ENCODE data around the gene CTSL.

The CTSL gene

DNA sequence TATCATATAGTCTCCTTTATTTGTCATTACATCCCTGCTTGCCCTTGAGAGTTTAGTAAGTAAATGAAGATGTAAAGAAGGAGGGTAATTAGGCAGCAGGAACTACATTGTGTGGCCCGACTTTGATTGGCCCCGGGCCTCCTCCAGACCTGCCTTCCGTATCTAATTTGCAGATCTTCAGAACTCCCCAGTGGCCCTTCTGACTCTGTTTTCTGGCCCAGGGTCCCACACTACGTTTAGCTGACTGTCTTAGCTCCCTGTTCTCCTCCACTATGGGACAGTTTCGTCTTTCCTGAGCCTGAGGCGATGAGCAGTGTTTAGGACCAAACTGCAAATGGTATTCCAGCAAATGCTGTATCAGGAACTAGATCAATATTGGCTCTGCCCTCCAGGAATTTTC, 21.6 kb upstream of the CTSL start:
- TF ChIP-seq CTCF (IDR thresholded peaks at IDR 0.05; ENCODE audit: low read depth, low read length): no peak
- H3K4me1 ChIP-seq: peaks cover 5% of the 10 kb centered on the region
- no peaks in the 10 kb centered on the region for H3K9me3 ChIP-seq
- no peaks in the 10 kb centered on the region for H3K27me3 ChIP-seq
- peaks cover 13% of the 10 kb centered on the region for H3K36me3 ChIP-seq
- no peak overlapping the region for H3K4me3 ChIP-seq (ENCODE audit: low read depth, low read length)
- DNase-seq: no peak

- TF ChIP-seq CTCF (IDR thresholded peaks at IDR 0.05; ENCODE audit: low read depth, low read length): no peak
- Histone ChIP-seq H3K4me1 (peaks cover 5% of the 10 kb centered on the region), H3K9me3 (no peaks in the 10 kb centered on the region), H3K4me3 (ENCODE audit: low read depth, low read length) (no peak overlapping the region), H3K27me3 (no peaks in the 10 kb centered on the region), H3K36me3 (peaks cover 13% of the 10 kb centered on the region)
- DNase-seq: no peak
These were observed 19.7 kb upstream of the CTSL start for GRCh38 chr9:87706066-87706739.

DNA sequence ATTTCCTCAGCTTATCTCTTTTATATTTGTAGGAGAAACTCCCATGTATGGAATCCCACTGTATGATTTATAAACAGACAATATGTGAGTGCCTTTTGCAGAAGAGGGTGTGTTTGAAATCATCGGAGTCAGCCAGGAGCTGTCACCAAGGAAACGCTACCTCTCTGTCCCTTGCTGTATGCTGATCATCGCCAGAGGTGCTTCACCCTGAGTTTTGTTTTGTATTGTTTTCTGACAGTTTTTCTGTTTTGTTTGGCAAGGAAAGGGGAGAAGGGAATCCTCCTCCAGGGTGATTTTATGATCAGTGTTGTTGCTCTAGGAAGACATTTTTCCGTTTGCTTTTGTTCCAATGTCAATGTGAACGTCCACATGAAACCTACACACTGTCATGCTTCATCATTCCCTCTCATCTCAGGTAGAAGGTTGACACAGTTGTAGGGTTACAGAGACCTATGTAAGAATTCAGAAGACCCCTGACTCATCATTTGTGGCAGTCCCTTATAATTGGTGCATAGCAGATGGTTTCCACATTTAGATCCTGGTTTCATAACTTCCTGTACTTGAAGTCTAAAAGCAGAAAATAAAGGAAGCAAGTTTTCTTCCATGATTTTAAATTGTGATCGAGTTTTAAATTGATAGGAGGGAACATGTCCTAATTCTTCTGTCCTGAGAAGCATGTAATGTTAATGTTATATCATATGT, 18.0 kb upstream of the CTSL start:
- no peak for DNase-seq
- TF ChIP-seq CTCF (IDR thresholded peaks at IDR 0.05; ENCODE audit: low read depth, low read length): no peak
- H3K4me1 ChIP-seq: peaks cover 5% of the 10 kb centered on the region
- H3K4me3 ChIP-seq (ENCODE audit: low read depth, low read length): no peak overlapping the region
- H3K36me3 ChIP-seq: peaks cover 13% of the 10 kb centered on the region
- no peaks in the 10 kb centered on the region for H3K27me3 ChIP-seq
- no peaks in the 10 kb centered on the region for H3K9me3 ChIP-seq

- Histone ChIP-seq H3K27me3 (no peaks in the 10 kb centered on the region), H3K36me3 (peaks cover 13% of the 10 kb centered on the region), H3K9me3 (no peaks in the 10 kb centered on the region), H3K4me1 (peaks cover 5% of the 10 kb centered on the region), H3K4me3 (ENCODE audit: low read depth, low read length) (no peak overlapping the region)
- DNase-seq: no peak
- no peak for TF ChIP-seq CTCF (IDR thresholded peaks at IDR 0.05; ENCODE audit: low read depth, low read length)
These were observed 17.4 kb upstream of the CTSL start for GRCh38 chr9:87708546-87708945.

- Histone ChIP-seq H3K4me3 (ENCODE audit: low read depth, low read length) (no peak overlapping the region), H3K9me3 (no peaks in the 10 kb centered on the region), H3K27me3 (no peaks in the 10 kb centered on the region), H3K36me3 (peaks cover 13% of the 10 kb centered on the region), H3K4me1 (peaks cover 5% of the 10 kb centered on the region; the same call in 1 of the 2 replicates)
- no peak for TF ChIP-seq CTCF (IDR thresholded peaks at IDR 0.05; ENCODE audit: low read depth, low read length)
- DNase-seq: no peak
These were observed 16.8 kb upstream of the CTSL start for GRCh38 chr9:87708986-87709728.

All from BE2C (cell line).